HG02885 (cell line): ENCODE results near the gene CDH23.

Source experiments
- ATAC-seq: cut with Tn5 transposase; IDR thresholded peaks from one replicate; pipeline ENCODE4 v1.9.1; 2021; ENCODE audit warnings: mild to moderate bottlenecking; ENCODE audit not compliant: unreplicated experiment, poor library complexity

The CDH23 gene

DNA sequence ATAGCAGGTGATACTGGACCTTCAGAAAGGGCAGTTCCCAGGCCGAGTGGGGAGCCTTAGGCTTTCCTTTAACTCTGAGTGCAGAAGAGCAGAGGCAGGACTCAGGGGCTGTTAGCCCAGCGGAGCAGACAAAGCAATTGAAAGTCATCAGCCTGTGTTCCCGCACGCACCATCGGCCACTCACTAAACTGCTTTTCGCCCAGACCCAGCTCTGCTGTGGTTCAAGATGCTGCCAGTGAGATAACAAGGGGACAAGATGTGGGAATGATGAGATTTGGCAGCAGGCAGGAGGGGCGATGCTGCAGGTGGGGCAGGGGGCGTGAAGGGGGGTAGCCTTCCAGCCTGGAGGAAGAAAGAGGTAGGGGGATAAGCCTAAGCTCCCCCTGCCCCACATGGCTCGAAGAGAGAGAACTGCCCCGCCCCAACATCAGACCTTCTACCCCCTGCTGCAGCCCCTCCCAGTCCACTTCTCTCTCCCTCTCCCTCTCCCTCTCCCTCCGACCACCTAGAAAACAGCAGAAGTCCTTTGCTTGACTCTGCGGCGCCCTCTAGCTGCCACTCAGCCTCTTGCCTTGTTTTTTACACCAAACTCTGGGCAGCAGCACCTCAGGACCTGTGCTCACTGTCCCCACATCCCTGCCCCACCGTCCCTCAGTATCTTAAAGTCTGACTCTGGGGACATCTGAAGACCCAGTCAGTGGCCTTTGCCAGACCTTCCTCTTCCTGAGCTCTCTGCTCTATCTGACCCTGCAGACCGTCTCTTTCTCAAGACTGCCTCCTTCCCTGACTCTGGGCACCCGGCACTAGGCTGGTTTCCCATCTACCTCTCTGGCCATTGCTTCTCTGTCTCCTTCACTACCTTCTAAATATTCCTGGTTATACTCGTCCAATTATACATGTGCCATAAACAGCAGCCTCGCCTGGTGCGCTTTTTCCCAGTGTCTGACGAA lies 212.4 kb downstream of the CDH23 start:
- ATAC-seq = no peak

DNA sequence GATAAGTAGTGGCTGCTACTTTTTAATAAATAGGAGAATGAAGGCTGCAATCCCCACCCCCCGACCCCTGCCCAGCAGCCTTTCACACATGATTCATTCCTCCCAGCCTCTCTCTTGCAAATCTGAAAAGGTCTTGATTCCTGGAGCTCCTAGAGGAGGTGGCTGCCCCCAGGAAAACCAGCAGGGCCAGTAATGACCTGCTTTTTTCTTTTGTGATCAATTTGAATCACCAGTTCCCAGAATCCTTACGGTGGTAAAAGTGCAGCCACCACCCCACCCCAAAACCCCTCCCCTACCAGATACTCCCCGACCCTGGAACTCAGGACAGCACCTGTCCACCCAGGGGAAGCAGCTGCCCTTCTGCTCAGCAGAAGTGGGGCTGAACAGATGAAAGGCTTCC lies 213.9 kb downstream of the CDH23 start:
- no peak for ATAC-seq

DNA sequence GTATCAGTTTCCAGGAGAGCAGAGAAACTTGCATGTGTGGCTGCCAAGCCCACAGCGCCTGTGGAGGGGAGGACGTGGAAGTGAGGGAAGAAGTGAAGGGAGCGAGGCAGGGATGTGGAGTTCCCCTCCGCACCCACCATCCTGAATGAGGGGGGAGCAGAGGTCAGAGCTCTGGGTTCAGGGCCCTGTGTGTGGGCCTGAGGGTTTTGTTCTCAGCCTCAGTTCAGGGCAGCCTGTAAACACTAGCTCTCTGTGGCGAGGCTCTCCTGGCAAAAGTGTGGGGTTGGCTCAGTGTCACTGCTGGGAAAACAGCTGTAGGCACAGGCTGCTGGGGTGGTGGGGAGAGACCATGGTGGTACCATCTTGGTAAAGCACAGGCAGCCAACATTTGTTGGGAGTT lies 214.4 kb downstream of the CDH23 start:
- no peak for ATAC-seq

DNA sequence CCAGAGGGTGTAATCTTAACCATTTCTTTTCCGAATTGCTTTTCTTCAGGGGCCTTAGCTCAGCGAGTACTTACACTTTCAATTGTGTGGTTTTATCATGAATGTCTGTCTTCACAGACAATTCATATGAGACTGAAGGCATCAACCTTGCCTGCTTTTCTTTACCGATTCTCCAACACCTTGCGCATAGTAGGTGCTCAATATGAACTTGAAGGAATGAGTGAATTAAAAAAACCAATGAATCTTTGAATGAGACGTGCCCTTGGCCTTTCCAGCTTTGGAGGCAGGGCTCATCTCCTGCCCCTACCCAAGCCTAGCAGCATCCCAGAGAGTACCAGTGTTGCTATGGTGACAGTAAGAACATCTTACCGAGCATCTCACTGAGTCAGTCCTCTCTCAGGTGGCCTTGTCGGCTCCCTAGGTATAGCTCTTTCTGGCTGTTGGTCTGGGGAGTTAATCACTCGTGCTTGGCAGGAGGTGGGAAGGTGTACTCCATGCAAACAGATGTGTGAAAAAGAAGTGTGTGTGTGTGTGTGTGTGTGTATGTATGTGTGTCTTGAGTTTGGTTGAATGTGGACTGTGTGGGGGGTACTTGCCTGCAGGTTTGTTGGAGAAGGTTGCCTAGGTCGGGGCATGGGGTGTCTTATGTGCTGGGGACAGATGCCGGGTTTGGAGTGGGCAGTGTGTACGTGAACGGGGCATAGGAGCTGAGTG lies 215.1 kb downstream of the CDH23 start:
- ATAC-seq = no peak

DNA sequence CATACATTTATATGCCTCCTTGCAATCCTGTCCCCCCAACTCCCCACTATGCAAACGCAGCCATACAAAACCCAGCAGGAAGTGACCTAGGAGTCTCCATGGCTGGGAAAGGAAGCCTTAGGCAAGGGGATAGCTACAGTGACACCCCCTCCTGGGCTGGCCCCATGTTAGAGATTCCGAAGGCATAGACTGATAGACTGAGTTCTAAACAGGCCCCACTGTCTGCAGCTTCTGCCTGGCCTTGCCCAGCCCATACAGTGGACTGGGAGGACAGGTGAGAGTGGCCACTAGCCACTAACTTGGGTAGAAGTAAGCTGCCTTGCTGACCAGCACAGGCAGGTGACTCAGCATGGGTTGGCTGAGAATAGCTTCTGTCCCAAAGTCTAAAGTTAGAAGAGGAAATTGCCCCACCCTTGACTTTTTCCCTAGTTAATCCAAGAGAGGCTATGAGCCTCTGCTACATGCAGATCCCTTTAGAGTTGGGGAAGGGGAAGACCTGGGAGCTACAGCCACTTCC lies 216.6 kb downstream of the CDH23 start:
- no peak for ATAC-seq

DNA sequence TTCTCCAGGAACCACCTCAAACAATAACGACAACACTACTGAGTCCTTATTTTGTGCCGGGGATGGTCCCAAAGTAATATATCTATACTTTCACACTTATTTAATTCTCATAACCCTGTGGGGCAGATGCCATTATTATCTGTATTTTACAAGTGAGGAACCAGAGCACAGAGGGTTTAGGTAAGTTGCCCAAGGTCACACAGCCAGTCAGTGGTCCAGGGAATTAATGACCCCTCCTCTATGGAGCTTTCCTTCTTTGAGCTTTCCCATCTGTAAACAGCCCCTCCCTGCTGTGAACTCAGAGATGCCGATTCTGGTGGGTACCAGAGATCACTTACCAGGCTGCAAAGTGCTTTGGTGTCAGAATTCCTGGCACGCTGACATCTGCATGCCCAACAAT lies 217.2 kb downstream of the CDH23 start:
- ATAC-seq = no peak

DNA sequence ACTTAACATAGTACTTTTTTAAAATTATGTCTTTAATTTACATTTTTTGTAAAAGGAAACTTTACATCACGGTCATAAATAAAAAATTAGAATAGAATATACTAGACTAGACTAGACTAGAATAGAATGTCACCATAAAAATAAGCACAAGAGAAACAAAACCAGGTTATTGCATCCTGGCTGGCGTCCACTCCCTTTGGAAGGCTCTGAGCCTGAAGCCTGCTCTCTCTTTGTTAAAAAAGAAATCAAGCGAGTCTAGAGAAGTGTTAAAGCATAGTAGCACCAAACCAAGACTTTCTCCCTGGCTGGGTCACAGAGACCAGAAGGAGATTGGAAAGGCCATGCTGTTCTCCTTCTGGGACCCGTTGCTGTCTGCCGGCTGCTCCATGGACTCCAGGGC lies 218.2 kb downstream of the CDH23 start:
- ATAC-seq = no peak

DNA sequence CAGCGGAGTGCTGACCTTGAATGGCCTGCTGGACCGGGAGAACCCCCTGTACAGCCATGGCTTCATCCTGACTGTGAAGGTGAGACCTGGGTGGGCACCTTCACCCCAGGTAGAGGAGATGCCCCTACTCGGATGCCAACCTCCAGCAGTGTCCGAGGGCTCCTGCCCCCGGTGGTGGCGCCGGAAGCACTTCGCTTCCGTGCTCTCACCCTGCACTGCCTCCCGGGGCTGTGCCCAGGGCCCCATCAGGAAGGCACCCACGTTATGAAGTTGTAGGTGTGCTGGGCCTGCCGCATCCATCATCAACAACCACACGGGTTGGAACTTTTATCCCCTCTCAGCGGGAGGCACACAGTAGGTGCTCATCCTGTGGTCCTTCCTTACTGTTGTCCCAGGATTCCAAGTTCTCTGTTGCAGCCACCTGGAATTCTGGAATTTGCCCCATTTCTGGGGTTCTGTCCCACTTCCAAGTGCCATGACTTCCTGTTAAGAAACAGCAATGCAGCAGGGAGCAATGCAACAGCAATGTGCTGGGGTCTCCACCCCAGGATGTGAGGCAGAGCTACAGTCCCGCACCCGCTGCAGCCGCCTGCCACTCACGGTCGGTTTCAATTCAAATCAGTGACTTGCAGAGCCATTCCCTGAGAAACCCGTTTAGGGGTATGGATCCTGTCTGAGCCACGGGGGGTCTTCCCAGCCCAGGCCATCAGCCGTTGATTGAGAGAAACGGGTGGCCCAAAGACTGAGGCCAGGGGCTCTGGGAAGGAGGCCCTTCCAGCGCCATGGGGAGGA lies 219.0 kb downstream of the CDH23 start:
- no peak for ATAC-seq

DNA sequence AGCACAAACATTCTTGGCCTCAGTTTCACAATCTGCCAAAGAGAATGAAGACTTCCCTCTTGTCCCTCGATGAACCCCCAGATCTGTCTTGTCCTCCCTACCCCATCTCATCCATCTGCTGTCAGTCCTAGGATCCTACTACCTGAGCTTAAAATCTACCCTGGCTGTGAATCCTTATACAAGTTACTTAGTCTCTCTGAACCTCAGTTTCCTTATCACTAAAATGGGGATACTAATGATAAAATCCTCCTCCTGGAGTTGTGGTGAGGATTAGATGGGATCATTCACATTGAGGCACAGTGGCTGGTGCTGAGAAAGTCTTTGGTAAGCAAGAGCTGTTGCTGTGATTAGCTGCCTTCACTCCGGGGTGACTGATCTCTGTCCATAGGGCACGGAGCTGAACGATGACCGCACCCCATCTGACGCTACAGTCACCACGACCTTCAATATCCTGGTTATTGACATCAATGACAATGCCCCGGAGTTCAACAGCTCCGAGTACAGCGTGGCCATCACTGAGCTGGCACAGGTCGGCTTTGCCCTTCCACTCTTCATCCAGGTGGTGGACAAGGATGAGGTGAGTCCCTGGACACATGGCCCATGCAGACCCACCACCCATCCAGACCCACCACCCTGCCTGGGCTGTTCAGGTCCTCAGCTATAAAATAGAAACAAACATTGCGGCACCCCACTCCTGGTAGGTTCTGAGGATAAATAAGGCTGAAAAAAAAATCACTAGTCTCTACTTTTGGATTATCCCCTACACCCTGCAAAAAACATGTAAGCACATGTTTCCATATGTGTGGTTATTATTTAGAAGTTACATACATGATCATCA lies 220.3 kb downstream of the CDH23 start:
- no peak for ATAC-seq

DNA sequence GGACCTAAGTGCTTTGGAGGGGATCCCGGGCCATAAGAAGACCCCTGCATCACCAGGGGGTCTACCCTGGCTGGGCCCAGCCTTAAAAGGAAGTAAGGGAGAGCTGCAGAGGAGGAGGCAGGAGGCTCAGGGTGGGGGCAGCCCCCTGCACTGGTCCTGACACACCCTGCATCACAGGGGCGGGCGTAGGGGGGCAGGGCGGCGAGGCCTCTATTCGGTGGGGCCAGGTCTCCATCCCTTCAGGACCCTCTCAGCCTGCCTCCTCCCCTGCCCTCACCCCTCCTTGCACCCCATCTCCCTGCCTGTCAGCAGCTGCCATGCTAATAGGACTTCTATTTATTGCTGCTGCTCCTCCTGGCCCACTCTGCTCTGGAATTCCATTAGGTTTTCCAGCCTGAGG lies 221.5 kb downstream of the CDH23 start:
- ATAC-seq = no peak

DNA sequence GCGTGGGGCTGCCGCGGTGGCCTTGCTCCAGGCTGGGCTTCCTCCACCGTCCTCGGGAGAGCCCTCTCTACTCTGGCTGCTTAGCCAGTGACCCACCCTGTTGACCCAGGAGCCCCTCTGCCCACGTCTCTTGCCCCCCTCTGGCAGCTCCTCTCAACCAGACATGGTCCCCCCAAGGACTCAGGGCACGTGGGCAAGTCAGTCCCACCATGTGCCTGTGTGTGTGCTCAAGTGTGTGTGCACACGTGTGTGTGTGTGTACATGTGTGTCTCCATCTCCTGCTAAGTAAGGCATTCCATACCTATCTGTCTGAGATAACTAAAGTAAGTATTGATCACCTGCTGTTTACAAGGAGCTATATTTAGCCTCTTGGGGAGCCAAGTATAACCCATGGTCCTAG lies 221.9 kb downstream of the CDH23 start:
- no peak for ATAC-seq

DNA sequence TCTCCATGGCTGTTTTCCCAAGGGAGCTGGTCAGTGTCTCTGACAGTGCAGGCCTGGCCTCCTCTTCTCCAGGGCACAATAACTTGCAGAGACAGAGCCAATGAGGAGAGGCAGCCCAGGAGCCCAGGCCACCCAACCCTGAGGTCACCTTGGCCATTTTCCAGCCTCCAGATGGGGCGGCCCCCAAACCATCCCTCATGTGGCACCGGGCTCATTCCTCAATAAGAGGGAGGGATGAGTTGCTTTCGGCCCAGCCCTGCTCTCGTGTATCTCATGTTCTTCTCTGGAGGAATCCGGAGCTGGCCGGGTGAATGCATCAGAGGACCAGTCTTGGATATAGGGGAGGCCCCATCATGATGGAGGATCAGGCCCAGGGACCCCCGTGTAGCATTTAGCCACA lies 223.9 kb downstream of the CDH23 start:
- no peak for ATAC-seq

DNA sequence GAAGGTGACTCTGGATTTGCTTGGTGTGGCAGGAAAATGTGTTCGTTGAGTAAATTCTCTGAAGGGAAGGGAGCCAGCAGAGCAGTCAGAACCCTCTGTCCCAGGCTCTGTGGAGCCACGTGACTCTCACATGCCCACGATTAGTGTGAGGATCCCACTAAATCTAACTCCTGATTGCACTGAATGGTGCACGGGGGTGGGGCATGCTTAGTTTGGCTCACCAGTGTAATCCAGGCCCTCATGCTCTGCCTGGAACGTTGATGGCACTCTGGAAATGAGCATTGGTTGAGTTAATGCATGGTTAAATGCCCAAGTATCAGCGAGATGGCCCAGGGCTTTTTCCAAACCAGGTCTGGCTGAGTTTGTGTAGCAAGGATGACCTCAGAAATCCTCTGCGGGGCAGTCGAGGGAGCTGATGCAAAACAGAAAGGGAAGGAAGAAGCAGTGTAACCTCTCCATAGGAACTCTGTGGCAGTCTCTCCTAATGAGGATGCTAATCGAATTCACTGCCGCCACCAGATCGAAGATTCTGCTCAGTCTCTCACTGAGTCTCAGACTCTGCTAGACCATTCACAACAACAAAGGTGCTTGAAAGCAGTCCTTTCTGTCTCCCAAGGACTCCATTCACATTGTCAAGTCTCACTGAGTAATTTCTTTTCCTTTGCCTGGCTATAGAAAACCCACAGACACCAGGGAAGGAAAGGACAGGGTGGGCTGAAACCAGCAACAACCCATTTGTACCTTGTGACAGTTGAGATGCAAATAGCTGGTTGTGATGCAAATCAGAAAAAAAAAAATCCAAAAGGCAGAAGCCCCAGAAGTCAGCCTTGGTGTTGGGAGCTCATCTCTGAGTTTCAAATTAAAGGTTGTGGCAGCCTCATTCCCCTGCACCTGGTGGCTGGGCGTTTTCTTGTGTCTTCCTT lies 224.8 kb downstream of the CDH23 start:
- no peak for ATAC-seq

DNA sequence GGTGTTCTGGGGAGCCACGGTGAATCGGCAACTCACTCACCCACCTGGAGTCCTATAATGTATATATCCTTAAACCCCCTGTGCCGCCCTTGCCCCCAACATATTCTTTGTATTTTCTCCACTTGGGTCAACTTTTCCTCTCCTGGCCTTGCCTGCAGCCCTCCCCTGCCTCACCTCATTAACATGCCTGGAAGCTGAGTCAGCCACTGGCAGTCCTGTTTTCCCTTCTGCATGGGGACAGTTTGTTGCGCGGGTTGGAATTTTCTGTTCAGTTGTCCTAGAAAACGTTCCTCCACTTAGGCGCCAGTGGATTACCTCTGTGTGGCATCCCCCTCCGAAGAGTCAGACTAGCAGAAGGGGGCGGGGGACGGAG lies 225.4 kb downstream of the CDH23 start:
- no peak for ATAC-seq

DNA sequence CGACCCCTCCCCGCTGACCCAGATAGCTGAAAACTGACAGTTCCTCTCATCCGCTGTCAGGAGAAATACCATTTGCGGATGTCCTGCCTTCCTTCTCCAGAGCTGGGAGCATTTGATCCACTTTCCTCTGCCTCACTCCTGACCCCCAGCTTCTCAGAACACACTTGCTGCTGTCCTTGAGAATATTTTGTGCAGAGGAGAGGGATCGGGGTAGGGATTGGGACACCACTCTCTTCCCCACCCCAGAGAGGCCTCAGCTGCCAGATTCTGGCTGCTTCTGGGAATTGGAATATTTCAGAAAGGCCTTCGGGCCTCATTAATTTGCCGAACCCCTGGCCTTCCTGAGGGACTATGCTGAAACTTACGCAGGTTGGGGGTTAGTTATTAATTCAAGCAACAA lies 225.9 kb downstream of the CDH23 start:
- no peak for ATAC-seq

DNA sequence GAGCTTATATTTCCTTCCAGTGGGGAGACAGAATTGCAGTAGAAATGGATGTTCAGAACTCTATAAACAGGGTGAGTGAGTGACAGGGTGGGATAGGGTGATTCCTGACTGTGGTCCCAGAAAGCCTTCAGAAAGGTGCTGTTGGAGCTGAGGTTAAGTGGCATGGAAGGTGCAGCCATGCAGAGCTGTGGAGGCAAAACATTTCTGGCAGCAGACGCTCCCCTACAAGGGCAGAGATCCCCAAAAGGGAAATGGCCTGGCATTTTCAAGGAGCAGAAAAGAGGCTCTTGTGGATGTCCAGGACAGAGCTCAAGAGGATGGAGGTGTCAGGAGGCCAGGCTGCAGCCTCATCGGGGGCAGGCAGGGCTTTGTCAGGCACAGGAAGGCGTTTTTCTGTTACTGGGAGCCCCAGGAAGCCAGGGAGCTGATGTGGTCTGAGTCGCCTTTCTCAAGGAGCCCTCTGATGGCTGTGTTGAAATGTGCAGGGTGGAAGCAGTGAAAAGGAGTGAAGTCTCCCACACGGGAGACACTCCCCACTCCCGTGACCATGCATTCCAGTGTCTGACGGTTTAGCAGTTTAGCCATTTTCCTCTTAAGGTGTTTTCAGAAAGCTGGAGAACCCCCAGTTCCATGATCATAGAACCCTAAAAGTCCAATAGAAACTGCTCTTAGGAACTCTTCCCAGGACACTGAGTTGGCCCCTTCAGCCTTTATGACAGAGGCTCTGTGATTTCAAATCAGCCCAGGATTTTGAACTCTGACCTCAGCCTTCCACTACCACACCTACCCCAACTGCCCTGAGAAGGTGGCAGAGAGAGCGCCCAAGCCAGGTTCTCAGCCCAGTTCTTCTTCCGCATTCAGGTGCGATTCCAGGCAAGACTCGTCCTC lies 226.6 kb downstream of the CDH23 start:
- no peak for ATAC-seq

DNA sequence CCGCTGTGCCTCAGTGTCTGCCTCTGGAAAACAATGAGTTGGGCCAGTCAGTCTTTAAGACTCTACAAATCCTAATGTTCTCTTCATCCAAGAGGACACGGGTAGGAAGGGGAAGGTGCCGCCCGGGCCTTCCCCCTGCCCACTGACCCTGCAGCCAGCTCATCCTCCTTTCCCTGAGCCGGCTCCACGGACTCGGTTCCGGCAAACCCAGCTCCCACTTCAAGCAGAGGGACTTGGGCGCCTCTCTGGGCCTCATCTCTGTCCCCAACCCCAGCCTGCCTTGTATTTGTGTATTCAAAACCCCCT lies 227.2 kb downstream of the CDH23 start:
- ATAC-seq = no peak
